ENCODE data around the gene BRMS1. TPM values are rescaled to one million over a fixed set of nuclear protein-coding genes. Genes with fewer than 3 reads are reported as not detected.

Gene BRMS1
- total RNA-seq, 1 experiment from 2014 or later: 123 TPM

DNA sequence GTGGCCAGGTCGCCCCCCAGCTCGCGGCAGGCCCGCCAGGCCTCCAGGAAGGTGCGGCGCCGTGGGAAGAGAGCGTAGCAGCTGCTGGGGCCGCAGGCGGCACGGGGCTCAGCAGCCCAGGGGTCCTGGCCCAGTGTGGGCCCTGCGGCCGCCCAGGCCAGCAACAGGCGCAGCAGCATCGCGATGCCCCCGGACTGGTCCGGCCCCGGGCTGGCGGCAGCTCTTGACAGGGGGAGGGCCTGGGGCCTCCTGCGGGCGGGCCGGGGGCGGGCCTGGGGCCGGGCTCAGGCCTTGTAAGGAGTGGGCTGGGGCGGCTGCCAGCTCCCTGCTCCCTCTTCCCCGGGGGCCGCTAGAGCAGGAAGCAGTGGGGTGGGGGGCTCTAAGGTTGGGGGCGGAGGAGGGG, 28.1 kb downstream of the BRMS1 start, which contains the start of gene CD248:
CD248 (minus strand) TSS at position 196 of the 403 bp plus-strand sequence; CDS start at position 179, 17 bp downstream.
- Histone ChIP-seq H3K36me3 (ENCODE audit: low read depth, low read length) (no peaks in the 10 kb centered on the region), H3K9me2 (replicated peaks; ENCODE audit: low read length) (no peaks in the 10 kb centered on the region), H2AFZ (ENCODE audit: low read length) (no peak within 1 kb of the TSS), H3K27me3 (ENCODE audit: low read length) (no peaks in the 10 kb centered on the region), H3K4me3 (ENCODE audit: low read length) (no peak within 1 kb of the TSS), H3K9me3 (ENCODE audit: low read length) (no peaks in the 10 kb centered on the region), H4K20me1 (ENCODE audit: low read length) (no peaks in the 10 kb centered on the region), H3F3A (ENCODE audit: low read length, unreplicated experiment) (no peaks in the 10 kb centered on the region), H3K79me2 (ENCODE audit: low read length) (no peaks in the 10 kb centered on the region), H3K4me1 (ENCODE audit: insufficient read depth, low read length) (peaks cover 5% of the 10 kb centered on the region), H3K9ac (ENCODE audit: low read length) (no peak within 1 kb of the TSS), H3K4me2 (ENCODE audit: low read length) (no peak within 1 kb of the TSS), H3K27ac (ENCODE audit: low read length) (no peak within 1 kb of the TSS)
- ChIA-PET CTCF (no interaction called here), POLR2A (ENCODE audit: unreplicated experiment) (no interaction called here)
- no TSS peak for BruUV-seq (replicated peaks)
- ATAC-seq: no peak
- no peak for DNase-seq
- intact Hi-C loops (cut with micrococcal nuclease): no loop called here
- TF ChIP-seq, protein P1, sequence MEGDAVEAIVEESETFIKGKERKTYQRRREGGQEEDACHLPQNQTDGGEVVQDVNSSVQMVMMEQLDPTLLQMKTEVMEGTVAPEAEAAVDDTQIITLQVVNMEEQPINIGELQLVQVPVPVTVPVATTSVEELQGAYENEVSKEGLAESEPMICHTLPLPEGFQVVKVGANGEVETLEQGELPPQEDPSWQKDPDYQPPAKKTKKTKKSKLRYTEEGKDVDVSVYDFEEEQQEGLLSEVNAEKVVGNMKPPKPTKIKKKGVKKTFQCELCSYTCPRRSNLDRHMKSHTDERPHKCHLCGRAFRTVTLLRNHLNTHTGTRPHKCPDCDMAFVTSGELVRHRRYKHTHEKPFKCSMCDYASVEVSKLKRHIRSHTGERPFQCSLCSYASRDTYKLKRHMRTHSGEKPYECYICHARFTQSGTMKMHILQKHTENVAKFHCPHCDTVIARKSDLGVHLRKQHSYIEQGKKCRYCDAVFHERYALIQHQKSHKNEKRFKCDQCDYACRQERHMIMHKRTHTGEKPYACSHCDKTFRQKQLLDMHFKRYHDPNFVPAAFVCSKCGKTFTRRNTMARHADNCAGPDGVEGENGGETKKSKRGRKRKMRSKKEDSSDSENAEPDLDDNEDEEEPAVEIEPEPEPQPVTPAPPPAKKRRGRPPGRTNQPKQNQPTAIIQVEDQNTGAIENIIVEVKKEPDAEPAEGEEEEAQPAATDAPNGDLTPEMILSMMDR (conservative IDR thresholded peaks at IDR 0.05; ENCODE audit: low read depth, low read length): no peak

DNA sequence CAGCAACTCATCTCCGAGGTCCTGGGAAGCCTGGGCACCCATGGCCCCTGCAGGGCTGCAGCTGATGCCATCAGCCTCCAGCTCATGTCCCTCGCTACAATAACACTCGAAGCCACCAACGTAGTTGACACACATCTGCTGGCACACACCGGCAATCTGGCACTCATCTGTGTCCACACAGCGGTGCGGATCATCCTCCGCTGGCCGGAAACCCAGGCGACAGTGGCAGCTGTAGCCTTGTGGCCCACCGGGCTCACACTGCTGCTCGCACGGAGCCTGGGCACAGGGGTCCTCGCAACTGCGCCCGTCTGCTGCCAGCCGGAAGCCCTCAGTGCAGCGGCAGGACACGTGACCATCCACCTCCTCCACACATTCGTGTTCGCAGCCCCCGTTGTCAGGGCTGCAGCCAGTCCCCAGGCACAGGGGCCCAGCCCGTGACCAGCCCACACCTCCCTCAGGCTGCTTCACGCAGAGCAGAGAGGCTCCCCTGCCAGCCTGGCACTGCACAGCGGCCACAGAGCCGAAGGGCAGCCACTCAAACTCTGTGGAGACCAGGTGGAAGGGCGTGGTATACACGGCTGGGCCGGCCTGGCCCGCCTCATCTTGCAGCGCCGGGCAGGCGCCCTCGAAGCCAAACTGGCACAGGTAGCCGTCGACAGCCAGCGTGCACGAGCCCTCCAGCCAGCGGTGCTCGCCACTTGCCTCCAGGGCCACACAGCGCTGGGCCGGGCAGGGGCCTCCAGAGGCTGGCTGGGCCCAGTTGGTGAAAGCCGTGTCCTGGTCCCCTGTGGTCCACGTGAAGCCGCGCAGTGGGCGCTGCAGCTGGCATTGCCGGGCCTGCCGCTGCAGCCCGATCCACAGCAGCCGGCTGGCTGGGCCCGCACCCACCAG, 28.7 kb downstream of the BRMS1 start:
- no peak overlapping the region for H3K9ac ChIP-seq (ENCODE audit: low read length)

GRCh38 chr11:66315498-66315885, 29.4 kb downstream of the BRMS1 start:
- Histone ChIP-seq H3K9me2 (replicated peaks; ENCODE audit: low read length) (no peaks in the 10 kb centered on the region), H3K9ac (ENCODE audit: low read length) (no peak overlapping the region), H2AFZ (ENCODE audit: low read length) (no peak overlapping the region), H3K79me2 (ENCODE audit: low read length) (no peaks in the 10 kb centered on the region), H3F3A (ENCODE audit: low read length, unreplicated experiment) (no peaks in the 10 kb centered on the region), H3K4me1 (ENCODE audit: insufficient read depth, low read length) (peaks cover 5% of the 10 kb centered on the region), H4K20me1 (ENCODE audit: low read length) (no peaks in the 10 kb centered on the region), H3K27me3 (ENCODE audit: low read length) (no peaks in the 10 kb centered on the region), H3K36me3 (ENCODE audit: low read depth, low read length) (no peaks in the 10 kb centered on the region), H3K4me2 (ENCODE audit: low read length) (no peak overlapping the region), H3K4me3 (ENCODE audit: low read length) (no peak overlapping the region), H3K27ac (ENCODE audit: low read length) (no peak overlapping the region), H3K9me3 (ENCODE audit: low read length) (no peaks in the 10 kb centered on the region)
- no TSS peak for BruUV-seq (replicated peaks)
- intact Hi-C loops (cut with micrococcal nuclease): no loop called here
- ATAC-seq (no peak), DNase-seq (no peak)
- TF ChIP-seq EZH2phosphoT487 (IDR thresholded peaks at IDR 0.05; ENCODE audit: borderline replicate concordance, low read length) (no peak), EZH2 (IDR thresholded peaks at IDR 0.05; ENCODE audit: low read length, unreplicated experiment) (no peak)
- TF ChIP-seq, protein P1 (conservative IDR thresholded peaks at IDR 0.05; ENCODE audit: low read depth, low read length): no peak
- CTCF ChIA-PET: no interaction called here
- POLR2A ChIA-PET (ENCODE audit: unreplicated experiment): no interaction called here

More for the DNA sequence above, 28.7 kb downstream of the BRMS1 start:
- peaks cover 5% of the 10 kb centered on the region for H3K4me1 ChIP-seq (ENCODE audit: insufficient read depth, low read length)
- no peak overlapping the region for H3K4me3 ChIP-seq (ENCODE audit: low read length)
- ChIA-PET CTCF (no interaction called here), POLR2A (ENCODE audit: unreplicated experiment) (no interaction called here)
- H3K36me3 ChIP-seq (ENCODE audit: low read depth, low read length): no peaks in the 10 kb centered on the region
- no peaks in the 10 kb centered on the region for H4K20me1 ChIP-seq (ENCODE audit: low read length)
- no TSS peak for BruUV-seq (replicated peaks)
- H3K9me2 ChIP-seq (replicated peaks; ENCODE audit: low read length): no peaks in the 10 kb centered on the region
- H3K27me3 ChIP-seq (ENCODE audit: low read length): no peaks in the 10 kb centered on the region
- TF ChIP-seq EZH2 (IDR thresholded peaks at IDR 0.05; ENCODE audit: low read length, unreplicated experiment): no peak
- TF ChIP-seq, protein P1 (conservative IDR thresholded peaks at IDR 0.05; ENCODE audit: low read depth, low read length): no peak
- no peak for TF ChIP-seq EZH2phosphoT487 (IDR thresholded peaks at IDR 0.05; ENCODE audit: borderline replicate concordance, low read length)
- no peak overlapping the region for H3K27ac ChIP-seq (ENCODE audit: low read length)
- DNase-seq (no peak), ATAC-seq (no peak)
- H2AFZ ChIP-seq (ENCODE audit: low read length): no peak overlapping the region
- H3K4me2 ChIP-seq (ENCODE audit: low read length): no peak overlapping the region
- H3K9me3 ChIP-seq (ENCODE audit: low read length): no peaks in the 10 kb centered on the region
- H3F3A ChIP-seq (ENCODE audit: low read length, unreplicated experiment): no peaks in the 10 kb centered on the region
- intact Hi-C loops (cut with micrococcal nuclease): no loop called here
- H3K79me2 ChIP-seq (ENCODE audit: low read length): no peaks in the 10 kb centered on the region

Data from PC-3 (cell line).